Stomach (tissue), 9 donors: ENCODE data around the gene UGT2B7. TPM values are rescaled to one million over a fixed set of nuclear protein-coding genes. Genes with fewer than 3 reads are reported as not detected.
A peak's percentile ranks its signal among the peaks of the same experiment; 100 is the strongest.

Experiments
- DNase-seq, 2 donors: peaks; one replicate each; pipeline versions ENCODE4 v3.0.0 to v3.0.0-alpha.2; 2013 to 2019
- H3K27ac ChIP-seq, 5 donors: fragments of 200-600 bp in 4 of 5; sonication (generic) in 4 of 5; one replicate each; pipeline ENCODE4 v1.5.1; 2013 to 2019; ENCODE audit warnings: mild to moderate bottlenecking in 1 of 5, moderate library complexity in 1 of 5
- H3K27me3 ChIP-seq, 3 donors: fragments of 200-600 bp; sonication (generic); one replicate each; pipeline ENCODE4 v1.5.1; 2017 to 2019; ENCODE audit warnings: mixed run types in 1 of 3
- H3K36me3 ChIP-seq, 4 donors: fragments of 200-600 bp; sonication (generic); 1 replicate in 3 of 4; 2 replicates in 1 of 4; pipeline ENCODE4 v1.5.1; 2016 to 2019
- H3K4me1 ChIP-seq, 4 donors: fragments of 200-600 bp; sonication (generic); one replicate each; pipeline ENCODE4 v1.5.1; 2016 to 2019
- H3K4me3 ChIP-seq, 4 donors: fragments of 200-600 bp; sonication (generic) in 3 of 4; one replicate each; pipeline ENCODE4 v1.5.1; 2016 to 2019; ENCODE audit warnings: mild to moderate bottlenecking in 1 of 4
- H3K9me3 ChIP-seq, 4 donors: fragments of 200-600 bp; sonication (generic); one replicate each; pipeline ENCODE4 v1.5.1; 2016 to 2019
- CTCF ChIP-seq, 7 experiments: fragments of 450-650 bp in 4 of 7; fragments of 200-600 bp in 3 of 7; sonication (generic) in 3 of 7; IDR thresholded peaks; one replicate each; pipeline ENCODE4 v1.5.1; 2016 to 2019; ENCODE audit warnings: antibody characterized with exemption in 7 of 7, control low read depth in 2 of 7, mild to moderate bottlenecking in 1 of 7
- EP300 ChIP-seq: sonication (generic); formaldehyde crosslinking; IDR thresholded peaks from one replicate; pipeline ENCODE4 v1.6.1; 2017; ENCODE audit warnings: antibody characterized with exemption
- POLR2A ChIP-seq, 4 donors: fragments of 450-650 bp; IDR thresholded peaks; one replicate each; pipeline ENCODE4 v1.6.1; 2016; ENCODE audit warnings: antibody characterized with exemption in 4 of 4, control low read depth in 2 of 4, mild to moderate bottlenecking in 1 of 4, moderate library complexity in 1 of 4
- POLR2AphosphoS5 ChIP-seq, 3 donors: sonication (generic); formaldehyde crosslinking; IDR thresholded peaks; one replicate each; pipeline ENCODE4 v1.6.1; 2016; ENCODE audit warnings: antibody characterized with exemption in 3 of 3
- WGBS, 5 donors: extraction: QIAGEN DNeasy Blood & Tissue Kit in 3 of 5; methylation state at CpG; one replicate each; pipeline versions ENCODE4 v1.1.5 to v1.1.7; 2013 to 2018; 5-methylcytosine and 5-hydroxymethylcytosine counted together
- intact Hi-C: fragments of 100-400 bp; cut with DNase I; formaldehyde crosslinking; loops from one replicate; pipeline ENCODE4 v1.15.1; 2023; ENCODE audit warnings: low total_unique reads
- polyA plus RNA-seq, 3 donors: library from polyadenylated mRNA; stranded (reverse); fragments of 200-250 nt; gene quantifications; one replicate each; pipeline ENCODE4 v1.2.3, GENCODE V29; 2013
- total RNA-seq, 5 donors: library from RNA; depleted of rRNA; stranded (reverse); fragments of >200 nt; gene quantifications; one replicate each; pipeline versions ENCODE4 v1.1.0 to v1.2.3, GENCODE V29; 2014 to 2016
- donor health status: healthy with polysubstance abuse.
- donor health status: Bipolar disorder and iron deficiency.
- donor health status: healthy.

The UGT2B7 gene
- total and polyA plus RNA-seq, 8 donors: 0.08 to 1.8 (median 0.34) TPM; not detected in 4

GRCh38 chr4:69054578-69055200, 41.6 kb upstream of the UGT2B7 start:
- intact Hi-C loops: no loop called here
- TF ChIP-seq EP300 (no peak), POLR2AphosphoS5 (IDR thresholded peaks at IDR 0.05) (peak in 1 of 3 donors; percentile 24)
- peaks cover 0 to 12% (median 10%) of the 10 kb centered on the region in 4 donors for H3K4me1 ChIP-seq
- H3K9me3 ChIP-seq: no peaks in the 10 kb centered on the region
- peak overlapping the region in 3 of 5 donors; percentile 36 to 61 (median 60) for H3K27ac ChIP-seq
- no peak overlapping the region for H3K4me3 ChIP-seq
- peak in 1 of 2 donors; percentile 76 for DNase-seq
- H3K36me3 ChIP-seq: no peaks in the 10 kb centered on the region
- 63 to 72% (median 71%) methylated on average over 7 of the region's 7 CpGs for WGBS, 5 donors
- no peaks in the 10 kb centered on the region for H3K27me3 ChIP-seq

GRCh38 chr4:69056150-69056549, 40.1 kb upstream of the UGT2B7 start:
- Histone ChIP-seq H3K4me3 (no peak overlapping the region), H3K27me3 (no peaks in the 10 kb centered on the region), H3K4me1 (peaks cover 0 to 19% (median 10%) of the 10 kb centered on the region in 4 donors), H3K9me3 (no peaks in the 10 kb centered on the region), H3K36me3 (no peaks in the 10 kb centered on the region), H3K27ac (no peak overlapping the region)
- 94 to 98% (median 95%) methylated on average over 6 of the region's 6 CpGs for WGBS, 5 donors
- intact Hi-C loops: no loop called here
- TF ChIP-seq EP300 (no peak), POLR2AphosphoS5 (IDR thresholded peaks at IDR 0.05) (no peak), POLR2A (IDR thresholded peaks at IDR 0.05) (no peak), CTCF (IDR thresholded peaks at IDR 0.05) (no peak)
- DNase-seq: no peak

GRCh38 chr4:69056921-69057550, 39.2 kb upstream of the UGT2B7 start:
- peak overlapping the region in 4 of 5 donors; percentile 62 to 86 (median 76) for H3K27ac ChIP-seq
- intact Hi-C loops: no loop called here

GRCh38 chr4:69057620-69058409, 38.5 kb upstream of the UGT2B7 start:
- H3K4me1 ChIP-seq: peaks cover 0 to 25% (median 12%) of the 10 kb centered on the region in 4 donors
- intact Hi-C loops: no loop called here
- peak; percentile 32 to 71 for DNase-seq
- 20 to 35% (median 23%) methylated on average over 5 of the region's 5 CpGs for WGBS, 5 donors
- H3K9me3 ChIP-seq: no peaks in the 10 kb centered on the region
- H3K27ac ChIP-seq: peak overlapping the region; percentile 62 to 86 (median 80)
- no peak for TF ChIP-seq EP300
- no peak for TF ChIP-seq POLR2AphosphoS5 (IDR thresholded peaks at IDR 0.05)
- TF ChIP-seq POLR2A (IDR thresholded peaks at IDR 0.05): no peak
- TF ChIP-seq CTCF (IDR thresholded peaks at IDR 0.05): no peak
- peak overlapping the region in 3 of 4 donors; percentile 7 to 20 (median 12) for H3K4me3 ChIP-seq
- no peaks in the 10 kb centered on the region for H3K27me3 ChIP-seq
- no peaks in the 10 kb centered on the region for H3K36me3 ChIP-seq

More at GRCh38 chr4:69056921-69057550, 39.2 kb upstream of the UGT2B7 start:
- no peak for DNase-seq
- TF ChIP-seq CTCF (IDR thresholded peaks at IDR 0.05) (no peak), POLR2A (IDR thresholded peaks at IDR 0.05) (no peak), POLR2AphosphoS5 (IDR thresholded peaks at IDR 0.05) (no peak), EP300 (no peak)
- H3K9me3 ChIP-seq: no peaks in the 10 kb centered on the region
- peaks cover 0 to 25% (median 12%) of the 10 kb centered on the region in 4 donors for H3K4me1 ChIP-seq
- no peaks in the 10 kb centered on the region for H3K27me3 ChIP-seq
- H3K36me3 ChIP-seq: no peaks in the 10 kb centered on the region
- H3K4me3 ChIP-seq: peak overlapping the region in 3 of 4 donors; percentile 7 to 20 (median 12)
- 37 to 53% (median 43%) methylated on average over 4 of the region's 4 CpGs for WGBS, 5 donors
